ENCODE measurements around the gene THRB.

GRCh38 chr3:24521420-24522145, 26.9 kb upstream of the THRB start:
- TF ChIP-seq EZH2phosphoT487 (IDR thresholded peaks at IDR 0.05; ENCODE audit: borderline replicate concordance): no peak
- no peak for TF ChIP-seq CTCF (conservative IDR thresholded peaks at IDR 0.05; ENCODE audit: low read length)

All from Loucy (cell line).